Endothelial cell of umbilical vein (primary cell): ENCODE results near the gene SLC23A2. TPM values are rescaled to one million over a fixed set of nuclear protein-coding genes. Genes with fewer than 3 reads are reported as not detected.

Experiments
- BruUV-seq: library from RNA; stranded (reverse); fragments of 400-500 nt; replicated peaks from 2 replicates; lab custom pipeline; 2021; lab: Mats Ljungman, UMichigan
- CTCF ChIA-PET: fragments of 300-600, 350-600 bp; sonication (Branson Sonifier 250); formaldehyde crosslinking; loops from one replicate; lab custom pipeline; 2021; ENCODE audit warnings: antibody characterized with exemption, inconsistent platforms; lab: Charles Lee
- POLR2A ChIA-PET: fragments of 300-600, 350-600 bp; sonication (Branson Sonifier 250); formaldehyde crosslinking; loops from one replicate; lab custom pipeline; 2021; ENCODE audit warnings: antibody characterized with exemption, inconsistent platforms; lab: Charles Lee
- DNase-seq: peaks from one replicate; pipeline ENCODE4 v3.0.0-alpha.2; 2011; ENCODE audit warnings: low read depth, low spot score
- FAIRE-seq: peaks from 2 replicates; lab custom pipeline; 2011; peaks lifted over from hg19 to GRCh38; lab: Jason Lieb, UNC
- H2AFZ ChIP-seq: 2 replicates; pipeline ENCODE4 v1.6.0; 2012; ENCODE audit warnings: low read depth, low read length, control low read depth, inconsistent platforms
- H3K27ac ChIP-seq: 2 replicates; pipeline ENCODE4 v1.5.1; 2011; ENCODE audit warnings: low read depth, mild to moderate bottlenecking, control low read depth, low read length, moderate library complexity; ENCODE audit not compliant: insufficient read depth
- H3K27me3 ChIP-seq, 2 experiments: 2 replicates each; pipeline versions ENCODE4 v1.6.0 to v1.6.1; 2011; ENCODE audit warnings: low read length in 2 of 2, mixed read lengths in 1 of 2; ENCODE audit not compliant: control insufficient read depth in 2 of 2, insufficient read depth in 2 of 2
- H3K36me3 ChIP-seq, 2 experiments: 2 replicates in 1 of 2; 3 replicates in 1 of 2; pipeline ENCODE4 v1.5.1; 2011; ENCODE audit warnings: low read length in 2 of 2, mild to moderate bottlenecking in 1 of 2, moderate library complexity in 1 of 2; ENCODE audit not compliant: control insufficient read depth in 2 of 2, insufficient read depth in 2 of 2; ENCODE audit errors: extremely low read depth in 1 of 2
- H3K4me1 ChIP-seq: 3 replicates; pipeline ENCODE4 v1.5.1; 2011; ENCODE audit warnings: mild to moderate bottlenecking, low read length; ENCODE audit not compliant: control insufficient read depth, insufficient read depth; ENCODE audit errors: extremely low read depth
- H3K4me2 ChIP-seq: 2 replicates; pipeline ENCODE4 v1.6.1; 2011; ENCODE audit warnings: low read length, control low read depth, mixed read lengths; ENCODE audit not compliant: insufficient read depth
- H3K4me3 ChIP-seq, 3 experiments: fragments of 200-600 bp in 1 of 3; sonication (generic), shearing (Covaris generic) in 1 of 3; replicated peaks in 1 of 3; 2 replicates each; pipeline ENCODE4 v1.5.1; 2011 to 2016; ENCODE audit warnings: control low read depth in 3 of 3, low read length in 3 of 3, mild to moderate bottlenecking in 2 of 3, inconsistent platforms in 1 of 3, low read depth in 1 of 3, moderate library complexity in 1 of 3; ENCODE audit not compliant: insufficient read depth in 1 of 3
- H3K79me2 ChIP-seq: 2 replicates; pipeline ENCODE4 v1.6.0; 2012; ENCODE audit warnings: low read length, inconsistent platforms; ENCODE audit not compliant: control insufficient read depth, insufficient read depth
- H3K9ac ChIP-seq: replicated peaks from 2 replicates; pipeline ENCODE3; 2011; ENCODE audit warnings: low read length, control low read depth; ENCODE audit not compliant: insufficient read depth; ENCODE audit errors: extremely low read depth
- H3K9me1 ChIP-seq: replicated peaks from 3 replicates; pipeline ENCODE4 v1.6.0; 2011; ENCODE audit warnings: mild to moderate bottlenecking, low read length; ENCODE audit not compliant: control insufficient read depth, insufficient read depth; ENCODE audit errors: extremely low read depth
- H3K9me3 ChIP-seq: replicated peaks from 2 replicates; pipeline ENCODE4 v1.5.1; 2012; ENCODE audit warnings: low read length, inconsistent platforms; ENCODE audit not compliant: control insufficient read depth, insufficient read depth
- H4K20me1 ChIP-seq: replicated peaks from 2 replicates; pipeline ENCODE3; 2011; ENCODE audit warnings: mild to moderate bottlenecking, low read length; ENCODE audit not compliant: control insufficient read depth, insufficient read depth; ENCODE audit errors: extremely low read depth
- CTCF ChIP-seq, 2 donors: IDR thresholded peaks; 1 replicate in 1 of 2; 2 replicates in 1 of 2; pipeline ENCODE4 v1.5.1; 2011; ENCODE audit warnings: low read length in 2 of 2, mild to moderate bottlenecking in 2 of 2, moderate library complexity in 2 of 2, control low read depth in 1 of 2, inconsistent platforms in 1 of 2, low read depth in 1 of 2; ENCODE audit not compliant: insufficient read depth in 1 of 2; ENCODE audit errors: extremely low read depth in 1 of 2
- EZH2 ChIP-seq: IDR thresholded peaks from 2 replicates; pipeline ENCODE4 v1.6.1; 2012; ENCODE audit warnings: borderline replicate concordance, low read depth, mild to moderate bottlenecking, moderate library complexity, low read length, inconsistent platforms; ENCODE audit not compliant: severe bottlenecking
- FOS ChIP-seq: IDR thresholded peaks from 2 replicates; pipeline ENCODE4 v1.6.1; 2011; ENCODE audit warnings: mild to moderate bottlenecking, low read length, moderate library complexity, borderline replicate concordance; ENCODE audit not compliant: insufficient read depth
- GATA2 ChIP-seq: IDR thresholded peaks from 2 replicates; pipeline ENCODE4 v1.7.0; 2011; ENCODE audit warnings: low read depth, mild to moderate bottlenecking, moderate library complexity, mixed read lengths, low read length; ENCODE audit not compliant: insufficient read length, insufficient read depth
- JUN ChIP-seq: IDR thresholded peaks from 2 replicates; pipeline ENCODE4 v1.6.1; 2011; ENCODE audit warnings: borderline replicate concordance, low read depth; ENCODE audit not compliant: insufficient read length, insufficient read depth
- MAX ChIP-seq: IDR thresholded peaks from 2 replicates; pipeline ENCODE4 v1.6.1; 2011; ENCODE audit not compliant: insufficient read depth, insufficient read length
- MYC ChIP-seq: IDR thresholded peaks from one replicate; pipeline ENCODE4 v1.6.1; 2011; ENCODE audit warnings: mild to moderate bottlenecking, low read depth, low read length
- POLR2A ChIP-seq: IDR thresholded peaks from 2 replicates; pipeline ENCODE4 v1.6.1; 2012; ENCODE audit warnings: low read depth, mild to moderate bottlenecking, control low read depth, low read length
- POLR2AphosphoS5 ChIP-seq: IDR thresholded peaks from 2 replicates; pipeline ENCODE4 v1.6.1; 2012; ENCODE audit warnings: low read depth, mild to moderate bottlenecking, control low read depth, low read length, moderate library complexity; ENCODE audit not compliant: insufficient read depth
- dilution Hi-C: fragments of 300-500 bp; cut with MboI; formaldehyde crosslinking; loops from one replicate; pipeline ENCODE4 v1.15.0; 2019; ENCODE audit warnings: low sequenced_read_pairs; ENCODE audit not compliant: extremely low pct_ligation_motif_present
- intact Hi-C: fragments of 100-400 bp; cut with micrococcal nuclease; formaldehyde crosslinking; loops from one replicate; pipeline ENCODE4 v1.10.0; 2022
- polyA plus RNA-seq, 4 experiments: library from polyadenylated mRNA; depleted of rRNA in 3 of 4; stranded (reverse) in 3 of 4; unstranded in 1 of 4; fragments of >200 nt; gene quantifications; 2 replicates each; pipeline versions ENCODE4 v1.2.1 to v1.2.3, GENCODE V29; 2011 to 2012; ENCODE audit warnings: missing spikeins in 1 of 4
- total RNA-seq: library from RNA; stranded (reverse); gene quantifications from 2 replicates; pipeline ENCODE4 v1.2.3, GENCODE V29; 2021

Gene SLC23A2
- total and polyA plus RNA-seq, 2 donors (not counting 3 experiments of a cell fraction or from before 2014, with no cell fraction given): 24.4 to 24.5 TPM

- Histone ChIP-seq H3K9ac (no peak overlapping the region), H2AFZ (no peak overlapping the region), H3K79me2 (peaks cover under 1% of the 10 kb centered on the region), H3K4me3 (no peak overlapping the region), H3K27me3 (no peaks in the 10 kb centered on the region), H3K9me3 (no peaks in the 10 kb centered on the region), H3K36me3 (no peaks in the 10 kb centered on the region), H4K20me1 (no peaks in the 10 kb centered on the region), H3K4me1 (peaks cover 6% of the 10 kb centered on the region), H3K4me2 (no peak overlapping the region), H3K9me1 (no peaks in the 10 kb centered on the region), H3K27ac (no peak overlapping the region)
- TF ChIP-seq GATA2 (no peak), POLR2AphosphoS5 (no peak), JUN (no peak), MAX (no peak), CTCF (IDR thresholded peaks at IDR 0.05; ENCODE audit: extremely low read depth in 1 of 2, insufficient read depth in 1 of 2, low read depth in 1 of 2, low read length in 2 of 2) (no peak), FOS (no peak), MYC (no peak), EZH2 (no peak), POLR2A (no peak)
- BruUV-seq: no TSS peak
- DNase-seq (no peak), FAIRE-seq (no peak)
- ChIA-PET POLR2A (no interaction called here), CTCF (interaction anchor here (0.6 to 4.4 kb wide), 4 partner anchors 39 to 344 kb away, joined by 3 to 38 read pairs (median 5); no protein-coding TSS in a partner anchor)
- intact Hi-C loops (loop anchor here (2.0 to 5.0 kb wide), 3 partner anchors 16 to 350 kb away; no protein-coding TSS in a partner anchor), dilution Hi-C loops (no loop called here)
Measured at GRCh38 chr20:4957187-4957586, 44.1 kb downstream of the SLC23A2 start.
